Skeletal muscle satellite cell (primary cell): ENCODE data around the gene GAS7.

Source experiments
- H3K27me3 ChIP-seq: 2 replicates; pipeline ENCODE4 v1.7.0; 2013; ENCODE audit warnings: low read length; ENCODE audit not compliant: control insufficient read depth, insufficient read depth
- H3K36me3 ChIP-seq: 2 replicates; pipeline ENCODE4 v1.7.0; 2013; ENCODE audit warnings: mild to moderate bottlenecking, control low read depth, low read length; ENCODE audit not compliant: insufficient read depth
- H3K4me1 ChIP-seq: 2 replicates; pipeline ENCODE4 v1.7.0; 2013; ENCODE audit warnings: low read length; ENCODE audit not compliant: control insufficient read depth, insufficient read depth
- H3K4me2 ChIP-seq: 2 replicates; pipeline ENCODE4 v1.7.0; 2013; ENCODE audit warnings: mild to moderate bottlenecking, low read length
- H3K4me3 ChIP-seq: 2 replicates; pipeline ENCODE4 v1.7.0; 2013; ENCODE audit warnings: low read length
- H3K9ac ChIP-seq: 2 replicates; pipeline ENCODE4 v1.7.0; 2013; ENCODE audit warnings: mild to moderate bottlenecking, low read depth, low read length, moderate library complexity
- H3K9me3 ChIP-seq: replicated peaks from 2 replicates; pipeline ENCODE4 v1.7.0; 2013; ENCODE audit warnings: mild to moderate bottlenecking, control low read depth, low read length

Gene GAS7

GRCh38 chr17:9894231-9894630 is 304.2 kb downstream of the GAS7 start:
- Histone ChIP-seq H3K27me3 (no peaks in the 10 kb centered on the region), H3K9me3 (no peaks in the 10 kb centered on the region), H3K9ac (no peak overlapping the region), H3K36me3 (no peaks in the 10 kb centered on the region), H3K4me2 (no peak overlapping the region), H3K4me3 (no peak overlapping the region), H3K4me1 (no peaks in the 10 kb centered on the region)

GRCh38 chr17:9893411-9894012 is 304.9 kb downstream of the GAS7 start:
- no peaks in the 10 kb centered on the region for H3K27me3 ChIP-seq
- no peak overlapping the region for H3K4me2 ChIP-seq
- H3K4me1 ChIP-seq: no peaks in the 10 kb centered on the region
- no peaks in the 10 kb centered on the region for H3K9me3 ChIP-seq
- no peak overlapping the region for H3K9ac ChIP-seq
- no peaks in the 10 kb centered on the region for H3K36me3 ChIP-seq
- no peak overlapping the region for H3K4me3 ChIP-seq

DNA sequence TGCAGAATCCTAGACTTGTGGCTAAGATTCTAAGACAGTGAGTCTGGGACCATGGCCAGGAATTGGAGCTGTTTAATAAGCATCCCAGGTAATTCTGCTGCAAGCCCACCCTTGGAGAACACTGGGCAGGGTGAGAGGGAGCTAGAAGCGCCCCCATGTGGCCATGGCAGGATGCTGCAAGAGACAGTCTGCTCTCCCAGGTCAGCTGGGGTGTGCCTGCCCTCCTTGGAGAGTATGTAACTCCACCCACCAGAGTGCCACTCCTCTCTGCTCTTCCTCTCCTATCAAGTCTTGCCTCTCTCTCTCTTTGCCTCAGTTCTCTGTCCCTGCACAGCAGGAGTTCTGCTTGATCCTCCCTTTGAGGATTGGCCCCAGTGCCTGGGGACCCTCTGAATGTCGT is 308.3 kb downstream of the GAS7 start:
- no peak overlapping the region for H3K4me2 ChIP-seq
- no peaks in the 10 kb centered on the region for H3K27me3 ChIP-seq
- H3K9ac ChIP-seq: no peak overlapping the region

DNA sequence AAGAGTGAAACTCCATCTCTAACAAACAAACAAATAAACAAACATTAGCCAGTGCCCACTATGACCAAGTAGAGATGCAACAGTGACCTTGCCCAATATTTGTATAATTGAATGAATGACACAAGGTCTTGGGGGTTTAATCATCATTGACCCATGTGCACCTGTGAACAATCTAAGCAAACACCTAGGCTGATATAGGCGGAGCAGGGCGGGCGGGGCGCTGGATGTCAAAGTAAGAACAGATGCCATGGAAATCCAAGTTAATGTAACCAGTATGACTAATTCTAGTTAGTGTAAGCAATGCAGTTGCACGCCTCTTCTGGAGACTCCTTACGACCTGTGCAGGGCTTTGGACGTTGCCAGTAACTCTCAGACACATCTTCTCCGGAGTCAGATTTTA is 310.9 kb downstream of the GAS7 start:
- H3K27me3 ChIP-seq: no peaks in the 10 kb centered on the region
- H3K4me3 ChIP-seq: no peak overlapping the region
- H3K4me1 ChIP-seq: no peaks in the 10 kb centered on the region
- no peaks in the 10 kb centered on the region for H3K36me3 ChIP-seq
- no peak overlapping the region for H3K4me2 ChIP-seq
- H3K9ac ChIP-seq: no peak overlapping the region
- H3K9me3 ChIP-seq: no peaks in the 10 kb centered on the region

More for the DNA sequence above, 308.3 kb downstream of the GAS7 start:
- H3K9me3 ChIP-seq: no peaks in the 10 kb centered on the region
- no peaks in the 10 kb centered on the region for H3K4me1 ChIP-seq
- no peak overlapping the region for H3K4me3 ChIP-seq
- H3K36me3 ChIP-seq: no peaks in the 10 kb centered on the region

DNA sequence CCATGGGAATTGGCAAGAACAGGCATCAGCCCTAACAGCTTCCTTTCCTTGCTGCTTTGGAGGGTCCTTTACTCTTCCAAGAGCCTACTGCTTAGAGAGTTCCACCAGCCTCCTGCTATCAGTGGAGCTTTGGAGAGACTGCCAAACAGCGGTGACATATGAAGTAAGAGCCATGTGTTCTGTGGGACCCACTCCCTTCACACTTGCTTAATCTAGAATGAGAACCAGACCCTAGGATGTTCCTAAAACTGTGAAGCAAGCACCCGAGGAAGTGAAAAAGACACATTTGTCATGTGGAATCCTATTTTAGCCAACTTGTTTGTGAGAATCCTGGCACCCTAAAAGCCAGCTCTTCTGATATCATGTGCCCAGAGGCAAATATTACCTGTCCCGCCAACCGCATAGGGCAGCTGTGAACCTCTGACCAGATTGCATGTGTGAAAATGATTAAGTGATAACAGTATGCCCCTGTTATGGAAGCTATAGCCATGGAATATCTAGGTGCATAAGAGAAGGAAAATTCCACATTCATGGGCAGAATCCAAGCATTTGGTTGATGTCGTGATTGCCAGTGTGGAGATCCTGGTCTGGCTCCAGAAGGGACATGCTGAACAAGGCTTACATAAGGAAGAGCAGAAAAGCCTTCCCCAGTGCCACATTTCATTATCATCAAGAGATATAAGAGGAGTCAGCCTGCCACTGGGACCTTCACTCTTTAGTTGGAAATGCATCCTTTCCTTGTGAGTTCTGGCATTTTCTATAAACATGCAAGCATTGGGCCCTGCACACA is 312.1 kb downstream of the GAS7 start:
- no peaks in the 10 kb centered on the region for H3K4me1 ChIP-seq
- H3K36me3 ChIP-seq: no peaks in the 10 kb centered on the region
- no peaks in the 10 kb centered on the region for H3K27me3 ChIP-seq
- no peak overlapping the region for H3K9ac ChIP-seq
- no peaks in the 10 kb centered on the region for H3K9me3 ChIP-seq
- H3K4me3 ChIP-seq: no peak overlapping the region
- H3K4me2 ChIP-seq: no peak overlapping the region

GRCh38 chr17:9883451-9883850 is 315.0 kb downstream of the GAS7 start:
- Histone ChIP-seq H3K36me3 (no peaks in the 10 kb centered on the region), H3K4me1 (peaks cover 2% of the 10 kb centered on the region), H3K4me3 (no peak overlapping the region), H3K9ac (no peak overlapping the region), H3K4me2 (no peak overlapping the region), H3K27me3 (no peaks in the 10 kb centered on the region), H3K9me3 (no peaks in the 10 kb centered on the region)

GRCh38 chr17:9880582-9880999 is 317.8 kb downstream of the GAS7 start:
- no peak overlapping the region for H3K4me2 ChIP-seq
- H3K4me3 ChIP-seq: no peak overlapping the region
- H3K9ac ChIP-seq: no peak overlapping the region
- H3K36me3 ChIP-seq: no peaks in the 10 kb centered on the region
- peaks cover 2% of the 10 kb centered on the region for H3K4me1 ChIP-seq
- H3K9me3 ChIP-seq: no peaks in the 10 kb centered on the region
- no peaks in the 10 kb centered on the region for H3K27me3 ChIP-seq

DNA sequence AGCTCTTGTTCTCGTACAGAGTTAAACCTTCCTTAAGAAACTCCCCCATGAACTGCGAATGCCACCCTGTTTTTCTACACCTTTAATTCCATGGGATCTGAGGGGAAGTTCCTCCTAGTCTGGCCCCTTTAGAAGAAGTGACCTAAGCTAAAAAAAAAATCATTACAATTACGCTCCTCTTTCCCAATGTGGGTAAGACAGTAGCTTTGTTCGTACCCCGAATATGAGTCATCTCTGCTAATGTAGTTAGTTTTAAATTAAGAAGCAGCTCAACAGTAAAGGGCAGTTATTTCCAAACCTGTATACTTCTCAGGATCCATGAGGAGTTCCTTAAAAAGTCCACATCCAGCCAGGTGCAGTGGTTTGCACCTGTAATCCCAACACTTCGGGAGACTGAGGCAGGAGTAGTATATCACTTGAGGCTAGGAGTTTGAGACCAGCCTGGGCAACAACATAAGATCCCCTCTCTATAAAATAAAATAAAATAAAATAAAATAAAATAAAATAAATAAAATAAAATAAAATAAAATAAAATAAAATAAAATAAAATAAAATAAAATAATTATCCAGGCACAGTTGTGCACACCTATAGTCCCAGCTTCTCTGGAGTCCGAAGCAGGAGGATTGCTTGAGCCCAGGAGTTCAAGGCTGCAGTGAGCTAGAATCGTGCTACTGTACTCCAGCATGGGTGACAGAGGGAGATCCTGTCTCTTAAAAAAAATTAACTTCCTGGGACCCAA is 319.4 kb downstream of the GAS7 start:
- Histone ChIP-seq H3K4me3 (no peak overlapping the region), H3K27me3 (no peaks in the 10 kb centered on the region), H3K9me3 (no peaks in the 10 kb centered on the region), H3K4me1 (peaks cover 2% of the 10 kb centered on the region), H3K9ac (no peak overlapping the region), H3K4me2 (no peak overlapping the region), H3K36me3 (no peaks in the 10 kb centered on the region)

- Histone ChIP-seq H3K9ac (no peak overlapping the region), H3K36me3 (no peaks in the 10 kb centered on the region), H3K4me2 (no peak overlapping the region), H3K4me1 (peaks cover 2% of the 10 kb centered on the region), H3K9me3 (no peaks in the 10 kb centered on the region), H3K27me3 (no peaks in the 10 kb centered on the region), H3K4me3 (no peak overlapping the region)
Measured at GRCh38 chr17:9878356-9878755, 320.1 kb downstream of the GAS7 start.

- no peak overlapping the region for H3K9ac ChIP-seq
- H3K36me3 ChIP-seq: no peaks in the 10 kb centered on the region
- H3K4me1 ChIP-seq: no peaks in the 10 kb centered on the region
- no peak overlapping the region for H3K4me2 ChIP-seq
- H3K27me3 ChIP-seq: no peaks in the 10 kb centered on the region
- no peak overlapping the region for H3K4me3 ChIP-seq
- no peaks in the 10 kb centered on the region for H3K9me3 ChIP-seq
Measured at GRCh38 chr17:9875441-9875840, 323.0 kb downstream of the GAS7 start.

- Histone ChIP-seq H3K27me3 (no peaks in the 10 kb centered on the region), H3K4me3 (no peak overlapping the region), H3K36me3 (no peaks in the 10 kb centered on the region), H3K9me3 (no peaks in the 10 kb centered on the region), H3K4me2 (no peak overlapping the region), H3K4me1 (no peaks in the 10 kb centered on the region), H3K9ac (no peak overlapping the region)
Measured at GRCh38 chr17:9874722-9875121, 323.7 kb downstream of the GAS7 start.
